ENCODE data around the gene NRTN. TPM values are rescaled to one million over a fixed set of nuclear protein-coding genes. Genes with fewer than 3 reads are reported as not detected.
"Not testable (repeated sequence)": the region's sequence is repeated elsewhere in the genome, so short reads cannot be mapped to it uniquely, and the experiment has no call there.

NRTN gene, protein sequence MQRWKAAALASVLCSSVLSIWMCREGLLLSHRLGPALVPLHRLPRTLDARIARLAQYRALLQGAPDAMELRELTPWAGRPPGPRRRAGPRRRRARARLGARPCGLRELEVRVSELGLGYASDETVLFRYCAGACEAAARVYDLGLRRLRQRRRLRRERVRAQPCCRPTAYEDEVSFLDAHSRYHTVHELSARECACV
- 23.6 TPM for total RNA-seq
- long read RNA-seq, transcript NRTN-201 (2 exons, 1,109 nt): major isoform, 21 of 108 reads
- long read RNA-seq, partial matches to known transcripts: 82 of 108 reads
- long read RNA-seq, other reads (novel, unspliced or antisense): 5 of 108 reads

DNA sequence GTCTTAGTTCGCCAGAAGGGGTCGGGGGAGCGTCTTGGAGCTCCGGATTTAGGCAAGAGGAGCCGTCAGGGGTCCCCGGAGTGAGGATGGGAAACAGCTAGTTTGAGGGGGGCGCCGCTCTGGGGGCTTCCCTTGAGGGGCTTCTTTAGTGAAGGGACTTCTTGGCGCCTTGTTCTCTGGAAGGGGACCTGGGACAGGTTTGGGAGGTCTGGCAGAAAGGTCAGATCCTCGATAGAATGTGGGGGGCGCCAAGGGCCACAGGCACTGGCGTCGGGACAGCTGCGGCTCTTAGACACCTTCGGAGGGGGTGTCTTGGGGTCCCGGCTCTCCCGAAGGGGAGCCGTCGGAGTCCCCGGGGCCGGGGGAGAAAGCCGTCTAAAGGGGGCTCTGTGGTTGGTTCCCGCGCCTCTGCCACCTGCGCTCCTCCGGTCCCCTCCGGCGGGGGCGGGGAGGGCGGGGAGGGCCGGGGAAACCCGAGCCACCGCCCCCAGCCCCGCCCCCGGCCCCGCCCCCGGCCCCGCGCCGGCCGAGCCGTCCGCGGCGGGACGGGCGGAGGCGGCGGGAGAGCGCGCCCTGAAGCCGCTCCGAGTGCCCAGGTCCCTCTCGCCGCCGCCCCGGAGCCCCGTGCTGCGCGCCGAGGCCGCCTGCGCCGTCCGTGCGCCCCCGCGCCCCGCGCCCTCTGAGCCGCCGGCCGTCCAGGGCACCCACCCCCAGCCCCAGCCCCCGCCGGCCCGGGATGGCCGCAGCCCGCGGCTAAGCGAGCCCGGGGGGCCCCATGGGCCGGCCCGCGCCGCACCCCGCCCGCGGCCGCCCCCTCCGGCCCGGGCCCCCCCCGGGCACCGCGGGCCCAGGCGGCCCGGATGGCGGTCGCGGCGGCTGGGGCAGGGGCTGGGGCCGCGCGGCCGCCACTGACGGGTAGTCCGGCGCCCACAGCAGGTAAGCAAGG lies at the start of gene NRTN:
TSS of gene NRTN (plus strand) at position 552 of the 946 bp plus-strand sequence. CDS start 19,099 bp downstream, outside the sequence.
- intact Hi-C loops (cut with DNase I): loop anchor here (1.0 to 5.0 kb wide), 2 partner anchors 88 to 163 kb away; no protein-coding TSS in a partner anchor

DNA sequence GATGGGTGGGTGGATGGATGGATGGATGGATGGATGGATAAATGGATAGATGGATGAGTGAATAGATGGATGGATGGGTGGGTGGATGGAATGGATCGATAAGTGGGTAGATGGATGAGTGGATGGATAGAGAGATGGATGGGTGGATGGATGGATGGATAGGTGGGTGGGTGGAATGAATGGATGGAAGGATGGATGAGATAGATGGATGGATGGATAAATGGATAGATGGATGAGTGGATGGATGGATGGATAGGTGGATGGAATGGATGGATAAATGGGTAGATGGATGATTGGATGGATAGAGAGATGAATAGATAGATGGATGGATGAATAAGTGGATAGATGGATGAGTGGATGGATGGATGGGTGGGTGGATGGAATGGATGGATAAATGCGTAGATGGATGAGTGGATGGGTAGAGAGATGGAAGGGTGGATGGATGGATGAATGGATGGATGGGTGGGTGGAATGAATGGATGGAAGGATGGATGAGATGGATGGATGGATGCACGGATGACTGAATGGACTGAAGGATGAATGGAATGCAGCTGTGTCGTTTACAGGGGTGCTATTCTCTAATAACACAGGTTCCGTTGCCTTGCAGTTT lies 42.2 kb upstream of the NRTN start:
- no peak for DNase-seq (ENCODE audit: low spot score)
- intact Hi-C loops (cut with DNase I): no loop called here

More for the DNA sequence above, at the start of gene NRTN:
- no peak for DNase-seq (ENCODE audit: low spot score)

DNA sequence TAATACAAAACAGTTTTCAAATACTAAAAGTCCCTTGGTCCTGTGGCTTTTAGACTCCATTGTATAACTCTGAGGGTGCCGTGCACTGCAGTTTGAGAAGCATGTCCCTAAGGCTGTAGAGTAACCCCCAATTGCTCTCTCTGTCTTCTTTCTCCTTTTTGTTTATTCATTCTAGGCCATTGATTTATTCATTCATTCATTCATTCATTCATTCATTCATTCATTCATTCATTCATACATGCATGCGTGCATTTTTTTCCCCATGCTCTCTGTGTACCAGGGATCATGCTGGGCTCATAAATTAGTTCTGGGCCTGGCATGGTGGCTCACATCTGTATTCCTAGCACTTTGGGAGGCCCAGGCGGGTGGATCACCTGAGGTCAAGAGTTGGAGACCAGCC lies 39.6 kb upstream of the NRTN start:
- intact Hi-C loops (cut with DNase I): no loop called here
- DNase-seq (ENCODE audit: low spot score): no peak

- intact Hi-C loops (cut with DNase I): no loop called here
- no peak for DNase-seq (ENCODE audit: low spot score)
Observed at GRCh38 chr19:5767949-5768348, 36.9 kb upstream of the NRTN start.

DNA sequence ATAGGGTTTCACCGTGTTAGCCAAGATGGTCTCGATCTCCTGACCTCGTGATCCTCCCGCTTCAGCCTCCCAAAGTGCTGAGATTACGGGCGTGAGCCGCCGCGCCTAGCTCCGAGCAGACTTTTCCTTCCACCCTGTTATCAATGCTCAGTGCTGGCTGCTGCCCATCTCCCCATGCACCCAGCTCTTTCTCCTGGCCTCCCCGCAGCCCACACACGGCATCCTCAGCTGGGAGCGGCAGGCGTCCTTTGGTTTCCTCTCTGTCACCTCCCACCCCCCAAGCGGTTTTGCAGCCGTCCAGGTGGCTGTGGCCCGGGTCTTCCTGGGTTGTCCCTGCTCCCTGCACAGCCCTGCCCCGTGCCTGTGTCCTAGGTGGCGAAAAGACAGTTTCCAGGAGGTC lies 32.5 kb upstream of the NRTN start:
- intact Hi-C loops (cut with DNase I): loop anchor here (2.0 kb wide), 1 partner anchor 250 kb away; no protein-coding TSS in a partner anchor
- no peak for DNase-seq (ENCODE audit: low spot score)

DNA sequence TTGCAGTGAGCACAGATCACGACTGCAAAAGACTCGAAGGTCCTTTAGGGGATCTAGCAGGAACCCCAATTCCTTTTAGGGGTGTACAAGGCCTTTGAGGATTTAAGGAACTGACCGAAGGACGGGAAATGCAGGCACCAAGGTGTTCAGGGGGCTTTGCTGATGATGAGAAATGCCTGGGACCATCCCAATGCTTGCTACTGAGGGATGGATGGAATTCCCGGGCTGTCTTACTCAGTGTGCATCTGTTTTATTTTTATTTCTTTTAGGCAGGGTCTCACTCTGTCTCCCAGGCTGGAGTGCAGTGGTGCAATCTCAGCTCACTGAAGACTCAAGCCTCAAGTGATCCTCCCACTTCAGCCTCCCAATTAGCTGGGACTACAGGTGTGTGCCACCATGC lies 31.6 kb upstream of the NRTN start:
- intact Hi-C loops (cut with DNase I): loop anchor here (2.0 kb wide), 1 partner anchor 250 kb away; no protein-coding TSS in a partner anchor
- no peak for DNase-seq (ENCODE audit: low spot score)

- intact Hi-C loops (cut with DNase I): no loop called here
- DNase-seq (ENCODE audit: low spot score): no peak
Observed at GRCh38 chr19:5774921-5775320, 29.9 kb upstream of the NRTN start.

GRCh38 chr19:5775668-5776309 lies 29.1 kb upstream of the NRTN start:
- intact Hi-C loops (cut with DNase I): no loop called here
- DNase-seq (ENCODE audit: low spot score): no peak

GRCh38 chr19:5778402-5778801 lies 26.5 kb upstream of the NRTN start:
- intact Hi-C loops (cut with DNase I): no loop called here
- no peak for DNase-seq (ENCODE audit: low spot score)

- intact Hi-C loops (cut with DNase I); DNase-seq (ENCODE audit: low spot score): not testable (repeated sequence)
Observed at GRCh38 chr19:5780916-5781315, 24.0 kb upstream of the NRTN start.

- intact Hi-C loops (cut with DNase I): no loop called here
- DNase-seq (ENCODE audit: low spot score): no peak
Observed at GRCh38 chr19:5782322-5782721, 22.5 kb upstream of the NRTN start.

GRCh38 chr19:5782945-5783919 lies 21.6 kb upstream of the NRTN start:
- intact Hi-C loops (cut with DNase I): no loop called here
- DNase-seq (ENCODE audit: low spot score): no peak

DNA sequence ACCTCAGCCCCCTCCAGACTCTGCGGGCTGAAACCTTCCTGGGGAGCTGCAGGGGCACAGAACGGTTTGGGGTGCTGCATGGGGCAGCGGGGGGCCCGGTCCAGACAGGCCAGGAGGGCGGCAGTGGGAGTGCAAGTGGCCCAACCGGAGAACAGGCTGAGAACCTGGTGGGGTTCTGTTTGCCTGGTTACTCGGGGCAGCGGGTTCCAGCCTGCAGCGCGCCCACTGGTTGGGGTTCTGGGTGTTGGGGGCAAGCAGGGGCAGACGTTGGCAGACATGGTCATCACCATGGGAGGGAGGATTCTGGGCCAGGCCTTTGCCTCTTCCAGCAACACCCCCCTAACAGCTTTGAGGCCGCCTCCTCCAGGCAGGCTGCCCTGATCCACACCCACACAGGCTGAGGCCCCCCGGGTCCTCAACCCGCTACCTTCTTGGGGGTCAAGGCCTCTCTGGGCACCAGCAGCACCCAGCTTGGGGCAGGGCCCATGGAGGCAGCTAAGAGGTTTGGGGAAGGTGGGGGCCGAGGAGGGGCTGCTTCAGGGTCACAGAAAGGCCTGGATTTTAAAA lies 20.2 kb upstream of the NRTN start, which contains the start of gene PRR22:
TSS of gene PRR22 (minus strand) at position 166 of the 567 bp plus-strand sequence. CDS start at position 80, 86 bp downstream.
- intact Hi-C loops (cut with DNase I): no loop called here
- DNase-seq (ENCODE audit: low spot score): no peak

DNA sequence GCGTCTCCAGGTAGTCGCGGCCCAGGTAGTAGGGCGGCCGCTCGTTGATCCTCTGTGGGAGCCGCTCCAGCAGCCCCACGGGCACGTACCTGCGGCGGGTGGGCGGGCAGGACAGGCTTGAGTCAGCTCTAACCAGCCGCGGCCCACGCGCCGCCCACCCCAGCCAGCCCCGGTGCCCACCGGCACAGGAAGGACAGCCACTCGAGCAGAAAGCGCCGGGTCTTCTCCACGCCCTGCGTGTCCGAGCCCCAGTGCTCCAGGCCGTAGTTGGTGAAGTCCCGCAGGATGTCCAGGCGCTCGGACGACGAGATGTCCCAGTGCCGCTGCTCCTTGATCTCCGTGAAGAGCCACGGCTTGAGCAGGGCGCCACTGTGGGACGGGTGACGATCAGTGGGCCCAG lies 19.4 kb upstream of the NRTN start:
- intact Hi-C loops (cut with DNase I): no loop called here
- DNase-seq (ENCODE audit: low spot score): no peak

- intact Hi-C loops (cut with DNase I): no loop called here
- DNase-seq (ENCODE audit: low spot score): no peak
Observed at GRCh38 chr19:5786593-5787408, 18.1 kb upstream of the NRTN start.

- intact Hi-C loops (cut with DNase I): no loop called here
- DNase-seq (ENCODE audit: low spot score): no peak
Observed at GRCh38 chr19:5787409-5788182, 17.3 kb upstream of the NRTN start.

All from cardiac septum (tissue), 1 donor.